ENCODE data around the gene CHI3L1. TPM values are rescaled to one million over a fixed set of nuclear protein-coding genes. Genes with fewer than 3 reads are reported as not detected.

The CHI3L1 gene
- total RNA-seq, 1 donor, result 3.0 TPM

- no peak for TF ChIP-seq CTCF (IDR thresholded peaks at IDR 0.05; ENCODE audit: insufficient read depth, low read length)
- no peak for DNase-seq (ENCODE audit: low read depth)
- H3K4me3 ChIP-seq (ENCODE audit: low read depth, low read length), result no peak overlapping the region
Measured at GRCh38 chr1:203207751-203208150, 21.2 kb upstream of the CHI3L1 start.

- TF ChIP-seq CTCF (IDR thresholded peaks at IDR 0.05; ENCODE audit: insufficient read depth, low read length), result no peak
- no peak for DNase-seq (ENCODE audit: low read depth)
- no peak overlapping the region for H3K4me3 ChIP-seq (ENCODE audit: low read depth, low read length)
Measured at GRCh38 chr1:203206129-203206687, 19.7 kb upstream of the CHI3L1 start.

GRCh38 chr1:203204756-203205155 is 18.3 kb upstream of the CHI3L1 start:
- no peak overlapping the region for H3K4me3 ChIP-seq (ENCODE audit: low read depth, low read length)
- TF ChIP-seq CTCF (IDR thresholded peaks at IDR 0.05; ENCODE audit: insufficient read depth, low read length), result no peak
- DNase-seq (ENCODE audit: low read depth), result no peak

GRCh38 chr1:203202431-203203245 is 16.1 kb upstream of the CHI3L1 start:
- DNase-seq (ENCODE audit: low read depth), result peak; percentile 97
- no peak overlapping the region for H3K4me3 ChIP-seq (ENCODE audit: low read depth, low read length)
- no peak for TF ChIP-seq CTCF (IDR thresholded peaks at IDR 0.05; ENCODE audit: insufficient read depth, low read length)

- no peak overlapping the region for H3K4me3 ChIP-seq (ENCODE audit: low read depth, low read length)
- no peak for TF ChIP-seq CTCF (IDR thresholded peaks at IDR 0.05; ENCODE audit: insufficient read depth, low read length)
- DNase-seq (ENCODE audit: low read depth), result no peak
Measured at GRCh38 chr1:203201516-203202205, 15.2 kb upstream of the CHI3L1 start.

- DNase-seq (ENCODE audit: low read depth), result no peak
- no peak overlapping the region for H3K4me3 ChIP-seq (ENCODE audit: low read depth, low read length)
- TF ChIP-seq CTCF (IDR thresholded peaks at IDR 0.05; ENCODE audit: insufficient read depth, low read length), result no peak
Measured at GRCh38 chr1:203200916-203201315, 14.4 kb upstream of the CHI3L1 start.
